K562 (cell line): ENCODE measurements around the gene ZBTB49.

Experiments used
- CBX8 ChIP-seq: fragments of 200-600 bp; sonication (generic); IDR thresholded peaks from 2 replicates; pipeline ENCODE4 v1.6.1; 2012; ENCODE audit warnings: borderline replicate concordance, mixed run types, low read depth, mild to moderate bottlenecking, moderate library complexity, mixed read lengths, low read length, control low read depth, inconsistent platforms; ENCODE audit not compliant: poor library complexity, severe bottlenecking; ENCODE audit errors: extremely low read depth
- E2F5 ChIP-seq: sonication (generic); formaldehyde crosslinking; IDR thresholded peaks from 2 replicates; pipeline ENCODE4 v1.8.0; 2022; ENCODE audit warnings: mild to moderate bottlenecking, missing genetic modification reagents
- EP300 ChIP-seq: IDR thresholded peaks from 2 replicates; pipeline ENCODE4 v1.6.1; 2012; ENCODE audit warnings: low read length, improper control_type of control experiment
- EZH2 ChIP-seq: IDR thresholded peaks from 2 replicates; pipeline ENCODE4 v1.6.1; 2012; ENCODE audit warnings: low read depth, mild to moderate bottlenecking, inconsistent platforms, low read length, borderline replicate concordance
- JUND ChIP-seq, 2 experiments: IDR thresholded peaks; 2 replicates in 1 of 2; 3 replicates in 1 of 2; pipeline ENCODE4 v1.6.1; 2011; ENCODE audit warnings: borderline replicate concordance in 2 of 2, low read depth in 2 of 2, low read length in 2 of 2, improper control_type of control experiment in 1 of 2, missing biosample characterization in 1 of 2, missing genetic modification characterization in 1 of 2, missing genetic modification reagents in 1 of 2
- LCOR ChIP-seq: sonication (generic); formaldehyde crosslinking; IDR thresholded peaks from 2 replicates; pipeline ENCODE4 v1.8.0; 2022; ENCODE audit warnings: mild to moderate bottlenecking, missing genetic modification reagents
- MEIS2 ChIP-seq: fragments of 450-650 bp; IDR thresholded peaks from 2 replicates; pipeline ENCODE4 v1.6.1; 2014; ENCODE audit warnings: mild to moderate bottlenecking; ENCODE audit not compliant: partially characterized antibody
- POLR2A ChIP-seq: fragments of 450-650 bp; conservative IDR thresholded peaks from 2 replicates; pipeline ENCODE4 v1.6.1; 2016
- POLR2AphosphoS5 ChIP-seq: IDR thresholded peaks from 2 replicates; pipeline ENCODE4 v1.6.1; 2011; ENCODE audit warnings: mild to moderate bottlenecking, low read depth, low read length, moderate library complexity; ENCODE audit not compliant: control insufficient read depth, insufficient read depth
- TF ChIP-seq, protein P1 (sequence below), 2 experiments: fragments of 450-650 bp; IDR thresholded peaks; 2 replicates each; pipeline ENCODE4 v1.6.1; 2016
- TF ChIP-seq, protein P2 (sequence below): fragments of 450-650 bp; formaldehyde crosslinking; IDR thresholded peaks from 2 replicates; pipeline ENCODE4 v1.4.0; 2022; ENCODE audit warnings: mild to moderate bottlenecking, moderate library complexity
- TF ChIP-seq, protein P3 (sequence below), 2 experiments: fragments of 200-800 bp in 1 of 2; sonication (Bioruptor generic) in 1 of 2; sonication (generic) in 1 of 2; formaldehyde crosslinking in 1 of 2; IDR thresholded peaks in 1 of 2; conservative IDR thresholded peaks in 1 of 2; 2 replicates each; pipeline versions ENCODE4 v1.5.0 to v1.6.1; 2016 to 2020; ENCODE audit warnings: missing compliant biosample characterization in 1 of 2, missing genetic modification characterization in 1 of 2, missing genetic modification reagents in 1 of 2

GRCh38 chr4:4260185-4260751 lies 29.8 kb upstream of the ZBTB49 start:
- TF ChIP-seq CBX8: no peak
- TF ChIP-seq, protein P1, sequence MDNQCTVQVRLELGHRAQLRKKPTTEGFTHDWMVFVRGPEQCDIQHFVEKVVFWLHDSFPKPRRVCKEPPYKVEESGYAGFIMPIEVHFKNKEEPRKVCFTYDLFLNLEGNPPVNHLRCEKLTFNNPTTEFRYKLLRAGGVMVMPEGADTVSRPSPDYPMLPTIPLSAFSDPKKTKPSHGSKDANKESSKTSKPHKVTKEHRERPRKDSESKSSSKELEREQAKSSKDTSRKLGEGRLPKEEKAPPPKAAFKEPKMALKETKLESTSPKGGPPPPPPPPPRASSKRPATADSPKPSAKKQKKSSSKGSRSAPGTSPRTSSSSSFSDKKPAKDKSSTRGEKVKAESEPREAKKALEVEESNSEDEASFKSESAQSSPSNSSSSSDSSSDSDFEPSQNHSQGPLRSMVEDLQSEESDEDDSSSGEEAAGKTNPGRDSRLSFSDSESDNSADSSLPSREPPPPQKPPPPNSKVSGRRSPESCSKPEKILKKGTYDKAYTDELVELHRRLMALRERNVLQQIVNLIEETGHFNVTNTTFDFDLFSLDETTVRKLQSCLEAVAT (IDR thresholded peaks at IDR 0.05): no peak
- TF ChIP-seq POLR2AphosphoS5: no peak
- no peak for TF ChIP-seq E2F5 (CRISPR knock-in tag)
- no peak for TF ChIP-seq EZH2
- no peak for TF ChIP-seq POLR2A
- no peak for TF ChIP-seq JUND (IDR thresholded peaks at IDR 0.05; ENCODE audit: borderline replicate concordance, low read depth, low read length)
- no peak for TF ChIP-seq JUND (tag; IDR thresholded peaks at IDR 0.05; ENCODE audit: borderline replicate concordance, low read depth, low read length)
- no peak for TF ChIP-seq LCOR (CRISPR knock-in tag)
- no peak for TF ChIP-seq EP300
- TF ChIP-seq, protein P2, sequence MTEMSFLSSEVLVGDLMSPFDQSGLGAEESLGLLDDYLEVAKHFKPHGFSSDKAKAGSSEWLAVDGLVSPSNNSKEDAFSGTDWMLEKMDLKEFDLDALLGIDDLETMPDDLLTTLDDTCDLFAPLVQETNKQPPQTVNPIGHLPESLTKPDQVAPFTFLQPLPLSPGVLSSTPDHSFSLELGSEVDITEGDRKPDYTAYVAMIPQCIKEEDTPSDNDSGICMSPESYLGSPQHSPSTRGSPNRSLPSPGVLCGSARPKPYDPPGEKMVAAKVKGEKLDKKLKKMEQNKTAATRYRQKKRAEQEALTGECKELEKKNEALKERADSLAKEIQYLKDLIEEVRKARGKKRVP: no peak
- TF ChIP-seq, protein P3, sequence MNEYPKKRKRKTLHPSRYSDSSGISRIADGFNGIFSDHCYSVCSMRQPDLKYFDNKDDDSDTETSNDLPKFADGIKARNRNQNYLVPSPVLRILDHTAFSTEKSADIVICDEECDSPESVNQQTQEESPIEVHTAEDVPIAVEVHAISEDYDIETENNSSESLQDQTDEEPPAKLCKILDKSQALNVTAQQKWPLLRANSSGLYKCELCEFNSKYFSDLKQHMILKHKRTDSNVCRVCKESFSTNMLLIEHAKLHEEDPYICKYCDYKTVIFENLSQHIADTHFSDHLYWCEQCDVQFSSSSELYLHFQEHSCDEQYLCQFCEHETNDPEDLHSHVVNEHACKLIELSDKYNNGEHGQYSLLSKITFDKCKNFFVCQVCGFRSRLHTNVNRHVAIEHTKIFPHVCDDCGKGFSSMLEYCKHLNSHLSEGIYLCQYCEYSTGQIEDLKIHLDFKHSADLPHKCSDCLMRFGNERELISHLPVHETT (CRISPR knock-in tag; conservative IDR thresholded peaks at IDR 0.05 in 1 of 2, IDR thresholded peaks at IDR 0.05 in 1 of 2): no peak
- TF ChIP-seq MEIS2: no peak
